ENCODE results near the gene PDCD6IP. TPM values are rescaled to one million over a fixed set of nuclear protein-coding genes. Genes with fewer than 3 reads are reported as not detected.
"Not testable (repeated sequence)": the region's sequence is repeated elsewhere in the genome, so short reads cannot be mapped to it uniquely, and the experiment has no call there.

The PDCD6IP gene
- total and polyA plus RNA-seq, 2 of the 13 experiments (the other 11 are each of a cell fraction or from before 2014, with no cell fraction given): 62.5 to 85.6 TPM

GRCh38 chr3:33777996-33778395, 20.4 kb upstream of the PDCD6IP start:
- CTCF ChIA-PET (ENCODE audit: low intra/inter-chr PET ratio, low total read pairs): no interaction called here
- H3K9me3 ChIP-seq (ENCODE audit: low read length): no peaks in the 10 kb centered on the region
- DNase-seq (ENCODE audit: low spot score) (no peak), ATAC-seq (no peak), FAIRE-seq (no peak)
- no TSS peak for BruUV-seq (replicated peaks)
- intact Hi-C loops (cut with micrococcal nuclease; ENCODE audit: unreplicated experiment): no loop called here
- no peaks in the 10 kb centered on the region for H4K20me1 ChIP-seq (ENCODE audit: insufficient read depth, low read length)
- H3K4me2 ChIP-seq (ENCODE audit: low read depth, low read length): no peak overlapping the region
- no peaks in the 10 kb centered on the region for H3K4me1 ChIP-seq (ENCODE audit: insufficient read depth, low read length)
- no peaks in the 10 kb centered on the region for H3K27me3 ChIP-seq (ENCODE audit: control insufficient read depth in 1 of 2, insufficient read depth in 2 of 2, low read length in 2 of 2)
- H2AFZ ChIP-seq (ENCODE audit: low read length): no peak overlapping the region
- H3K9ac ChIP-seq (ENCODE audit: insufficient read depth, low read depth, low read length): no peak overlapping the region
- in situ Hi-C loops (cut with HindIII; ENCODE audit: extremely low pct_ligation_motif_present, low pct_unique_long_range_greater_than_20kb): no loop called here
- no peaks in the 10 kb centered on the region for H3K79me2 ChIP-seq (ENCODE audit: insufficient read depth, low read length)
- POLR2A ChIA-PET: no interaction called here
- WGBS (ENCODE audit: low lambda C conversion rate): 70% methylated on average over 3 of the region's 3 CpGs
- no peak overlapping the region for H3K27ac ChIP-seq (ENCODE audit: extremely low read length, insufficient read depth, low read length)
- no peak overlapping the region for H3K4me3 ChIP-seq (replicated peaks in 1 of 3; ENCODE audit: insufficient read depth in 1 of 3, low read depth in 2 of 3, low read length in 3 of 3)
- no peaks in the 10 kb centered on the region for H3K36me3 ChIP-seq (replicated peaks in 1 of 2; ENCODE audit: control insufficient read depth in 1 of 2, insufficient read depth in 2 of 2, low read length in 2 of 2)
- TF ChIP-seq ZNF740 (CRISPR knock-in tag; IDR thresholded peaks at IDR 0.05) (no peak), ZNF629 (CRISPR knock-in tag; conservative IDR thresholded peaks at IDR 0.05) (peak; percentile 41; the same call in 1 of the 2 replicates), MEIS2 (CRISPR knock-in tag; IDR thresholded peaks at IDR 0.05) (no peak)

GRCh38 chr3:33779751-33780150, 18.7 kb upstream of the PDCD6IP start:
- H3K79me2 ChIP-seq (ENCODE audit: insufficient read depth, low read length): no peaks in the 10 kb centered on the region
- H3K27me3 ChIP-seq (ENCODE audit: control insufficient read depth in 1 of 2, insufficient read depth in 2 of 2, low read length in 2 of 2): no peaks in the 10 kb centered on the region
- H3K27ac ChIP-seq (ENCODE audit: extremely low read length, insufficient read depth, low read length): no peak overlapping the region
- no peaks in the 10 kb centered on the region for H3K36me3 ChIP-seq (replicated peaks in 1 of 2; ENCODE audit: control insufficient read depth in 1 of 2, insufficient read depth in 2 of 2, low read length in 2 of 2)
- in situ Hi-C loops (cut with HindIII; ENCODE audit: extremely low pct_ligation_motif_present, low pct_unique_long_range_greater_than_20kb) (no loop called here), intact Hi-C loops (cut with micrococcal nuclease; ENCODE audit: unreplicated experiment) (loop anchor here (10.0 kb wide), 1 partner anchor 645 kb away; no protein-coding TSS in a partner anchor)
- ChIA-PET POLR2A (no interaction called here), CTCF (ENCODE audit: low intra/inter-chr PET ratio, low total read pairs) (no interaction called here)
- no peaks in the 10 kb centered on the region for H3K4me1 ChIP-seq (ENCODE audit: insufficient read depth, low read length)
- H3K9ac ChIP-seq (ENCODE audit: insufficient read depth, low read depth, low read length): no peak overlapping the region
- no peak overlapping the region for H3K4me2 ChIP-seq (ENCODE audit: low read depth, low read length)
- no peak for FAIRE-seq
- H2AFZ ChIP-seq (ENCODE audit: low read length): no peak overlapping the region
- 28% methylated on average over 3 of the region's 3 CpGs for WGBS (ENCODE audit: low lambda C conversion rate)
- H4K20me1 ChIP-seq (ENCODE audit: insufficient read depth, low read length): no peaks in the 10 kb centered on the region
- BruUV-seq (replicated peaks): no TSS peak
- no peaks in the 10 kb centered on the region for H3K9me3 ChIP-seq (ENCODE audit: low read length)
- no peak for DNase-seq (ENCODE audit: low spot score)
- ATAC-seq: no peak
- no peak overlapping the region for H3K4me3 ChIP-seq (replicated peaks in 1 of 3; ENCODE audit: insufficient read depth in 1 of 3, low read depth in 2 of 3, low read length in 3 of 3)
- TF ChIP-seq GABPA (IDR thresholded peaks at IDR 0.05; ENCODE audit: low read depth, low read length) (no peak), GABPA (CRISPR knock-in tag; IDR thresholded peaks at IDR 0.05; ENCODE audit: low read depth) (no peak), KLF9 (CRISPR knock-in tag; IDR thresholded peaks at IDR 0.05; ENCODE audit: low read depth) (no peak), ZBTB7A (CRISPR knock-in tag; IDR thresholded peaks at IDR 0.05) (no peak), MED13 (CRISPR knock-in tag; IDR thresholded peaks at IDR 0.05) (no peak), NR2F1 (CRISPR knock-in tag; IDR thresholded peaks at IDR 0.05) (no peak), GPN1 (CRISPR knock-in tag; IDR thresholded peaks at IDR 0.05; ENCODE audit: borderline replicate concordance) (no peak), HDAC1 (CRISPR knock-in tag; IDR thresholded peaks at IDR 0.05) (no peak), DNMT1 (CRISPR knock-in tag; IDR thresholded peaks at IDR 0.05) (no peak), ZNF230 (CRISPR knock-in tag; IDR thresholded peaks at IDR 0.05) (no peak), KDM2A (CRISPR knock-in tag; IDR thresholded peaks at IDR 0.05; ENCODE audit: borderline replicate concordance, low read depth) (no peak), SIX1 (CRISPR knock-in tag; IDR thresholded peaks at IDR 0.05; ENCODE audit: borderline replicate concordance) (no peak)

GRCh38 chr3:33781413-33781812, 17.0 kb upstream of the PDCD6IP start:
- DNase-seq (ENCODE audit: low spot score); H3K4me1 ChIP-seq (ENCODE audit: insufficient read depth, low read length); H2AFZ ChIP-seq (ENCODE audit: low read length); H3K27me3 ChIP-seq (ENCODE audit: control insufficient read depth in 1 of 2, insufficient read depth in 2 of 2, low read length in 2 of 2); H3K79me2 ChIP-seq (ENCODE audit: insufficient read depth, low read length); H3K4me3 ChIP-seq (replicated peaks in 1 of 3; ENCODE audit: insufficient read depth in 1 of 3, low read depth in 2 of 3, low read length in 3 of 3); H3K4me2 ChIP-seq (ENCODE audit: low read depth, low read length); in situ Hi-C loops (cut with HindIII; ENCODE audit: extremely low pct_ligation_motif_present, low pct_unique_long_range_greater_than_20kb); H3K9me3 ChIP-seq (ENCODE audit: low read length); ATAC-seq; H3K9ac ChIP-seq (ENCODE audit: insufficient read depth, low read depth, low read length); H3K36me3 ChIP-seq (replicated peaks in 1 of 2; ENCODE audit: control insufficient read depth in 1 of 2, insufficient read depth in 2 of 2, low read length in 2 of 2); CTCF ChIA-PET (ENCODE audit: low intra/inter-chr PET ratio, low total read pairs); H4K20me1 ChIP-seq (ENCODE audit: insufficient read depth, low read length); BruUV-seq (replicated peaks); FAIRE-seq; H3K27ac ChIP-seq (ENCODE audit: extremely low read length, insufficient read depth, low read length): not testable (repeated sequence)
- intact Hi-C loops (cut with micrococcal nuclease; ENCODE audit: unreplicated experiment): loop anchor here (10.0 kb wide), 1 partner anchor 647 kb away; no protein-coding TSS in a partner anchor
- WGBS (ENCODE audit: low lambda C conversion rate): 62% methylated on average over 6 of the region's 6 CpGs
- POLR2A ChIA-PET: interaction anchor here (1.4 kb wide), 1 partner anchor 17 kb away, joined by 4 read pairs; the partner anchor contains the start of gene PDCD6IP
